CD8-positive, alpha-beta memory T cell (primary cell): ENCODE data around the gene PRLH. TPM values are rescaled to one million over a fixed set of nuclear protein-coding genes. Genes with fewer than 3 reads are reported as not detected.
"Not testable (repeated sequence)": the region's sequence is repeated elsewhere in the genome, so short reads cannot be mapped to it uniquely, and the experiment has no call there.

Source experiments
- CTCF ChIA-PET: fragments of 350-600 bp; sonication (Branson Sonifier 250); formaldehyde crosslinking; loops from one replicate; lab custom pipeline; 2021; ENCODE audit warnings: antibody characterized with exemption; lab: Charles Lee
- POLR2A ChIA-PET: fragments of 350-600 bp; sonication (Branson Sonifier 250); formaldehyde crosslinking; loops from one replicate; lab custom pipeline; 2021; ENCODE audit warnings: antibody characterized with exemption; lab: Charles Lee
- DNase-seq, 5 donors: peaks; one replicate each; pipeline versions ENCODE4 v3.0.0 to v3.0.0-alpha.2; 2020 to 2022; ENCODE audit warnings: mixed read lengths in 1 of 5
- H3K27ac ChIP-seq: one replicate; pipeline ENCODE4 v1.7.0; 2013; ENCODE audit warnings: low read depth, mild to moderate bottlenecking, low read length, moderate library complexity
- H3K27me3 ChIP-seq: 2 replicates; pipeline ENCODE4 v1.7.0; 2013; ENCODE audit warnings: low read length, mild to moderate bottlenecking; ENCODE audit not compliant: insufficient read depth, poor library complexity, severe bottlenecking
- H3K36me3 ChIP-seq: 2 replicates; pipeline ENCODE4 v1.7.0; 2013; ENCODE audit warnings: mild to moderate bottlenecking, low read length, moderate library complexity; ENCODE audit not compliant: insufficient read depth
- H3K4me1 ChIP-seq: 2 replicates; pipeline ENCODE4 v1.7.0; 2013; ENCODE audit warnings: mild to moderate bottlenecking, low read length, moderate library complexity; ENCODE audit not compliant: insufficient read depth
- H3K4me3 ChIP-seq: 2 replicates; pipeline ENCODE4 v1.7.0; 2013; ENCODE audit warnings: mild to moderate bottlenecking, low read length
- H3K9me3 ChIP-seq: 2 replicates; pipeline ENCODE4 v1.7.0; 2013; ENCODE audit warnings: mild to moderate bottlenecking, low read length
- H3K27ac Mint-ChIP-seq, 8 donors: one replicate each; pipeline ENCODE4 v1.8.0; 2020 to 2021; ENCODE audit warnings: mixed read lengths in 8 of 8, mild to moderate bottlenecking in 6 of 8, inconsistent platforms in 3 of 8, moderate library complexity in 3 of 8
- H3K27me3 Mint-ChIP-seq, 2 donors: one replicate each; pipeline ENCODE4 v1.8.0; 2020 to 2021; ENCODE audit warnings: mixed read lengths in 2 of 2, mild to moderate bottlenecking in 1 of 2, moderate library complexity in 1 of 2
- H3K36me3 Mint-ChIP-seq, 3 donors: one replicate each; pipeline ENCODE4 v1.8.0; 2020 to 2021; ENCODE audit warnings: mixed read lengths in 3 of 3, inconsistent platforms in 1 of 3, mild to moderate bottlenecking in 1 of 3
- H3K4me1 Mint-ChIP-seq, 3 donors: one replicate each; pipeline ENCODE4 v1.8.0; 2020 to 2021; ENCODE audit warnings: mixed read lengths in 3 of 3, inconsistent platforms in 1 of 3, mild to moderate bottlenecking in 1 of 3
- H3K4me3 Mint-ChIP-seq, 7 donors: one replicate each; pipeline ENCODE4 v1.8.0; 2020 to 2021; ENCODE audit warnings: mixed read lengths in 7 of 7, mild to moderate bottlenecking in 6 of 7, moderate library complexity in 4 of 7, inconsistent platforms in 2 of 7
- H3K9me3 Mint-ChIP-seq, 5 donors: one replicate each; pipeline ENCODE4 v1.8.0; 2020 to 2022; ENCODE audit warnings: mixed read lengths in 5 of 5, mild to moderate bottlenecking in 3 of 5, moderate library complexity in 2 of 5, inconsistent platforms in 1 of 5
- polyA plus RNA-seq: library from polyadenylated mRNA; unstranded; fragments of 300-500 nt; fragmentation: Illumina TruSeq; gene quantifications from one replicate; pipeline ENCODE4 v1.2.3, GENCODE V29; 2021
- total RNA-seq, 2 experiments: library from RNA; stranded (reverse); gene quantifications; one replicate each; pipeline ENCODE4 v1.2.3, GENCODE V29; 2021

PRLH gene
- total and polyA plus RNA-seq, 3 experiments from 2014 or later = not detected

DNA sequence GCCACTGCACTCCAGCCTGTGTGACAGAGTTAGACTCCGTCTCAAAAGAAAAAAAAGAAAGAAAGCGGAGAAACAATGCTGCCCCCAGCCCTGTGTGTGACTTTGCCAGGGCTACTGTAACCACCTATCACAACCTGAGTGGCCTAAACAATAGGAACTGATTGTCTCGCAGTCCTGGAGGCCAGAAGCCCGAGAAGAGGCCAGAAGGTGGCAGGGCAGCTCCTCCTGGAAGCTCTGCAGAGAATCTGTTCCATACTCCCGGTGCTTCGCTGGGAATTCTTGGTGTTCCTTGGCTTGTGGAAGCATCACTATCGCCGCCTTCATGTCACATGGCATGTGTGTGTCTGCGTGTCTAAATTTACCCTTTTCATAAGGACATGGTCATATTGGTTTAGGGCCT is 38.6 kb downstream of the PRLH start:
- Histone ChIP-seq H3K4me1 (peaks cover 20% of the 10 kb centered on the region), H3K36me3 (no peaks in the 10 kb centered on the region), H3K27ac (no peak overlapping the region), H3K27me3 (no peaks in the 10 kb centered on the region), H3K9me3 (no peaks in the 10 kb centered on the region), H3K4me3 (no peak overlapping the region)
- Mint-ChIP-seq H3K4me3 (peak overlapping the region in 1 of 7 donors; percentile 3), H3K9me3 (no peaks in the 10 kb centered on the region), H3K27me3 (peaks cover 3 to 13% of the 10 kb centered on the region in 2 donors), H3K36me3 (no peaks in the 10 kb centered on the region), H3K27ac (peak overlapping the region in 7 of 8 donors; percentile 28 to 93 (median 75)), H3K4me1 (peaks cover 17 to 21% (median 19%) of the 10 kb centered on the region in 3 donors)
- no peak for DNase-seq
- ChIA-PET POLR2A (no interaction called here), CTCF (interaction anchor here (1.4 kb wide), 1 partner anchor 122 kb away, joined by 4 read pairs; no protein-coding TSS in a partner anchor)

DNA sequence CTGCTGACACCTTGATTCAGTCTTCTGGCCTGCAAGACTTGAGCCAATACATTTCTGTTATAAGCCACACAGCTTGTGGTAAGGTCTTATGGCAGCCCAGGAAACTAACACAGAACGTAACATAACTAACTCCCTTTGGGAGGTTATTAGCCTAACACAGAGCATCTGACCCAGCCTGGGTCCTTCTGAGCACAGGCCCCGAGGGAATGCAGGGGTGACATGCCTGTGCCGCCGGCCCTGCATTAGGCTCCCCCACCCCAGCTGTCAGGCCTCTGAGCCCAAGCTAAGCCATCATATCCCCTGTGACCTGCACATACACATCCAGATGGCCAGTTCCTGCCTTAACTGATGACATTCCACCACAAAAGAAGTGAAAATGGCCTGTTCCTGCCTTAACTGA is 40.1 kb downstream of the PRLH start:
- H3K4me3 ChIP-seq, H3K36me3 ChIP-seq, DNase-seq, H3K4me3 Mint-ChIP-seq, H3K9me3 ChIP-seq, POLR2A ChIA-PET, H3K27me3 ChIP-seq, H3K9me3 Mint-ChIP-seq, H3K27ac ChIP-seq, H3K36me3 Mint-ChIP-seq: not testable (repeated sequence)
- Mint-ChIP-seq H3K27ac (peak overlapping the region in 2 of 8 donors; percentile 29 to 79), H3K4me1 (peaks cover 17 to 21% (median 19%) of the 10 kb centered on the region in 3 donors), H3K27me3 (peaks cover 8 to 13% of the 10 kb centered on the region in 2 donors)
- CTCF ChIA-PET = interaction anchor here (1.4 kb wide), 1 partner anchor 94 kb away, joined by 3 read pairs; no protein-coding TSS in a partner anchor
- peaks cover 20% of the 10 kb centered on the region for H3K4me1 ChIP-seq

DNA sequence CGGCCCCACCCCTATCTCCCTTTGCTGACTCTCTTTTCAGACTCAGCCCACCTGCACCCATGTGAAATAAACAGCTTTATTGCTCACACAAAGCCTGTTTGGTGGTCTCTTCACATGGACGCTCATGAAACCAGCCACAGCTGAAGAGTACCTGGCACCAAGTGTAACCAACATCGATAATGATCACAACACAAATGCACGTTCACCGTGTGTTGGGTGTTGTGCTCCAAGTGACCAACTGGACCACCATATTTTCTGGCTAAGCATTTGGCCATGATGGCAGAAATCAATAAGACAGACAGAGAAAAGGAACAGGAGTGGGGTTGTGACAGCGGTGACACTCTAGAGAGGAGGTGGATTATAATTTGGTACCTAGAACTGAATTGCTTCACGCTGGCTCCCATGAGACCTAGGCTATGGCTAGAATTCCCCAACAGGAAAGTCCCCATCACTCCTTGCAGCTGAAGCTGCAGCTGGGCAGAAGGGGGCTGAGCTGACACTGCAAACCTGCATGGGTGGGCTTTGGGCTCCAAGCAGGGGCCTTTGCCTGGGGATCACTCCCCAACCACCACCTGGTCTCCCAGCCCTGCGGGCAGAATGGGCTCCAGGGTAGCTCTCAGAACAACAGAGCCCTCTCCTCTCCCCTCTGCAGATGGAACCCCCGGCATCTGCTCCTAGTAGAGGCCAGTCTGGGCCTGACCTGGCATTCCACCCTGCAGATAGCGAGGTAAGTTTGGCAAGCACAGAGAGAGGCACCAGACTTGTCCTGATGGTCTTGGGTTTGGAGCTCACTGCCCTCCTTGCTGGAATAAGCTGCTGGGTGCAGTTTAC is 46.4 kb downstream of the PRLH start:
- peaks cover 19% of the 10 kb centered on the region for H3K4me1 ChIP-seq
- H3K27me3 ChIP-seq = no peaks in the 10 kb centered on the region
- Mint-ChIP-seq H3K27ac (peak overlapping the region in 1 of 8 donors; percentile 32), H3K9me3 (no peaks in the 10 kb centered on the region), H3K27me3 (peaks cover 8 to 18% of the 10 kb centered on the region in 2 donors), H3K4me1 (peaks cover 12 to 15% (median 15%) of the 10 kb centered on the region in 3 donors), H3K36me3 (no peaks in the 10 kb centered on the region), H3K4me3 (no peak overlapping the region)
- no peak overlapping the region for H3K27ac ChIP-seq
- POLR2A ChIA-PET = no interaction called here
- H3K4me3 ChIP-seq = no peak overlapping the region
- no peaks in the 10 kb centered on the region for H3K9me3 ChIP-seq
- no peaks in the 10 kb centered on the region for H3K36me3 ChIP-seq
- CTCF ChIA-PET = no interaction called here
- DNase-seq = no peak

DNA sequence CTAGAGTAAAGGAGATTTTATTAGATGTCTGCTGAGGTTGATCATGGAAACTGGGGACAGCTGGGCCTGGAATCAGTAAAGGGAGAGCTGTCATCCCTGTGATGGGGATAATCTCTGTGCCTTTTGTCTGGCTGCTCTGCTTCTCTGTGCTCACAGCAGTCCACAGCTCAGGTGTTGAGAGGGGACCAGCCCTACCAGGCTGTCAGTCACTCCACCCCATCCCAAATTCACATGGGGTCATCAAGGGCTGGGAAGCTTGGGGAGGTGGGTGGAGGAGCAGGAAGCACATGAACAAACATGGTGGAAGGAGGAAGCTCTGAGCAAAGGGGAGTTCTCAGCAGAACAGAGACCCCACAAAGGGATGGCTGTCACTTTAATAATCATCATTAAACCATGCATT is 47.3 kb downstream of the PRLH start:
- H3K27ac Mint-ChIP-seq = peak overlapping the region in 2 of 8 donors; percentile 49 to 63
- ChIA-PET POLR2A (no interaction called here), CTCF (no interaction called here)
- DNase-seq = no peak
- H3K4me1 Mint-ChIP-seq = peaks cover 12 to 17% (median 15%) of the 10 kb centered on the region in 3 donors
- H3K36me3 ChIP-seq = no peaks in the 10 kb centered on the region
- H3K9me3 ChIP-seq = no peaks in the 10 kb centered on the region
- H3K36me3 Mint-ChIP-seq = no peaks in the 10 kb centered on the region
- peaks cover 12 to 18% of the 10 kb centered on the region in 2 donors for H3K27me3 Mint-ChIP-seq
- no peak overlapping the region for H3K4me3 ChIP-seq
- no peaks in the 10 kb centered on the region for H3K9me3 Mint-ChIP-seq
- no peak overlapping the region for H3K27ac ChIP-seq
- H3K27me3 ChIP-seq = no peaks in the 10 kb centered on the region
- peaks cover 19% of the 10 kb centered on the region for H3K4me1 ChIP-seq
- H3K4me3 Mint-ChIP-seq = no peak overlapping the region

DNA sequence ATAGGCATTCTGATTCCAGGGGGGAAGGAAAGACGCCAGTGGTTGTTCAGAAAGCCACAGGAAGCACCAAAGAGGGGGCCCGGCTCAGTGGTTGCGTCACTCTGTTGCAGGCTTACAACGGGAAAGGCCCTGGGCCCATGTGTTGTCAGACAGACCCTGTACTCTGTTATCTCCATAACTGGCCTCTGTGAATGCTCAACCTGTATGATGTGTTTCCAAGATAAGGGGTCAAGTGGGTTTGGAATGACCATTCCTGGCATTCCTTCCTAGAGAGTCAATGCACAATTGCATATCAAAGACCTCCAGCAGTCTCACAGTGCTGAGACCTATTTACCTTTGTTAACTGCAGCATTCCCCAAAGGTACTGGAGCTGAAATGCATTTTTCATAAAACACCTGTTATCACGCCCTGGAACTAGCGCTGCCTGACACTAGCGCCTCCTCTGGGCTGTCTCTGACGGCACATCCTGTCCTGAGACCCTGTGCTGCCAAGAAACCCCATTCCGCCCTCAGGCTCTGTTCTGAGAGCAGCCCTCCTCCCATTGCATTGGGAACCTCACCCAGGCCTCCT is 47.9 kb downstream of the PRLH start:
- POLR2A ChIA-PET = no interaction called here
- CTCF ChIA-PET = no interaction called here
- DNase-seq = peak in 1 of 5 donors; percentile 44
- Histone ChIP-seq H3K4me1 (peaks cover 19% of the 10 kb centered on the region), H3K36me3 (no peaks in the 10 kb centered on the region), H3K27me3 (no peaks in the 10 kb centered on the region), H3K27ac (no peak overlapping the region), H3K9me3 (no peaks in the 10 kb centered on the region), H3K4me3 (no peak overlapping the region)
- Mint-ChIP-seq H3K4me3 (no peak overlapping the region), H3K36me3 (no peaks in the 10 kb centered on the region), H3K27me3 (peaks cover 13 to 16% of the 10 kb centered on the region in 2 donors), H3K4me1 (peaks cover 12 to 17% (median 15%) of the 10 kb centered on the region in 3 donors), H3K27ac (no peak overlapping the region), H3K9me3 (no peaks in the 10 kb centered on the region)

DNA sequence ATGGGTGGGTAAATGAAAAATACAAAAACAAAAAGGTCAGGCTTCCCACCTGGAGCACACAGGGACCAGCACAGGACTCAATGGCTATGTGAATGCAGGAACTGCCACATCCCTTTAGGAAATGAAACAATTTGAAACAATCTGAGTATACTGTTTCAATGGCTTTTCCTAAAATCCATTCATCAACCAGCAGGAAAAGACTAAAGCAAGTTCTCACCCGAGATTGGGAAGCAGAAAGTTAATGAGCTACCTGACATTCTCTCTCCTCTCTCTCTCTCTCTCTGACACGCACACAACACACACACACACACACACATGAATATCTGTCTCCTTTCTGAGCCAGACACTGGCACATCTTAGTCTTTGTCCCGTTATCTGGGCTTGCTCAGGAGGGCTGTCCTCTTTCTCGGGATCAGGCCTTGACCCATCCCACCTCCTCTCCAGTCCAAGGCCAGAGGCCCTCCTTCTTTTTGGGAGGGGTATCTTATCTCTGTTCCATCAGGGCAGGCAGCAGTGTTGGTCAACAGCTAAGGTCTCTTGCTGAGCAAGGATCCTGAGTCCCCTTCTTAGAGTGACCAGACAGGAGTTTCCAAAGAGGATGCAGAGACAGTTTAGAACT is 49.4 kb downstream of the PRLH start:
- peaks cover 19% of the 10 kb centered on the region for H3K4me1 ChIP-seq
- H3K9me3 ChIP-seq = no peaks in the 10 kb centered on the region
- no peak overlapping the region for H3K4me3 Mint-ChIP-seq
- DNase-seq = no peak
- H3K4me1 Mint-ChIP-seq = peaks cover 12 to 17% (median 15%) of the 10 kb centered on the region in 3 donors
- no peaks in the 10 kb centered on the region for H3K27me3 ChIP-seq
- H3K36me3 ChIP-seq = no peaks in the 10 kb centered on the region
- ChIA-PET CTCF (no interaction called here), POLR2A (no interaction called here)
- H3K4me3 ChIP-seq = no peak overlapping the region
- H3K27ac ChIP-seq = no peak overlapping the region
- peak overlapping the region in 1 of 8 donors; percentile 48 for H3K27ac Mint-ChIP-seq
- no peaks in the 10 kb centered on the region for H3K9me3 Mint-ChIP-seq
- peaks cover 5 to 12% of the 10 kb centered on the region in 2 donors for H3K27me3 Mint-ChIP-seq
- H3K36me3 Mint-ChIP-seq = no peaks in the 10 kb centered on the region

DNA sequence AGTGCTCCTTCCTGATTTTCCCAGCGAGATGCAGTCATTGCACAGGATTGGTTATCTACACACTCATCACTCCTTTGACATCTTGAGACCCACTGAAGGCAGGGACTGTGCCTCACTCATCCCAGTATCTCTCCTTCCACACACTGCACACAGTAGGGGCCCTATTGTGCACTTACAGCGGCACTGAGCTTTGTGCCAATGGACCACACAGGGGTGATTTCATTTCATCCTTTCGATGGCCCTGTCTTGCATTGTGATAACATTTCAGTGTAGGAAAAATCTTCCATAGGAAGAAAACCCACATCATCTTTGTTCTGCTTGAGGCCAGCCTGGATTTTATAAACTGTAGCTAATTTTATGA is 50.0 kb downstream of the PRLH start:
- no peaks in the 10 kb centered on the region for H3K36me3 Mint-ChIP-seq
- H3K4me1 Mint-ChIP-seq = peaks cover 12 to 17% (median 15%) of the 10 kb centered on the region in 3 donors
- ChIA-PET CTCF (no interaction called here), POLR2A (no interaction called here)
- H3K27me3 Mint-ChIP-seq = peaks cover 5 to 13% of the 10 kb centered on the region in 2 donors
- no peaks in the 10 kb centered on the region for H3K9me3 Mint-ChIP-seq
- H3K4me3 ChIP-seq = no peak overlapping the region
- no peaks in the 10 kb centered on the region for H3K36me3 ChIP-seq
- no peak overlapping the region for H3K27ac ChIP-seq
- H3K9me3 ChIP-seq = no peaks in the 10 kb centered on the region
- no peak for DNase-seq
- peaks cover 19% of the 10 kb centered on the region for H3K4me1 ChIP-seq
- no peak overlapping the region for H3K4me3 Mint-ChIP-seq
- H3K27me3 ChIP-seq = no peaks in the 10 kb centered on the region
- peak overlapping the region in 2 of 8 donors; percentile 5 to 47 for H3K27ac Mint-ChIP-seq
